Neuron (in vitro differentiated cells): ENCODE data around the gene CFC1B.
"Not testable (repeated sequence)": the region's sequence is repeated elsewhere in the genome, so short reads cannot be mapped to it uniquely, and the experiment has no call there.

Experiments used
- H2AFZ ChIP-seq: one replicate; pipeline ENCODE4 v1.6.1; 2013; ENCODE audit warnings: low read depth, mild to moderate bottlenecking, inconsistent platforms, low read length, moderate library complexity
- H3K27me3 ChIP-seq: one replicate; pipeline ENCODE4 v1.6.1; 2013; ENCODE audit warnings: low read length; ENCODE audit not compliant: insufficient read depth
- H3K36me3 ChIP-seq: one replicate; pipeline ENCODE4 v1.6.1; 2013; ENCODE audit warnings: low read length; ENCODE audit not compliant: insufficient read depth
- H3K4me1 ChIP-seq: one replicate; pipeline ENCODE4 v1.6.1; 2013; ENCODE audit warnings: low read length; ENCODE audit not compliant: insufficient read depth
- H3K4me3 ChIP-seq: 2 replicates; pipeline ENCODE4 v1.5.1; 2013; ENCODE audit warnings: mild to moderate bottlenecking, low read length, moderate library complexity
- H3K9me3 ChIP-seq: one replicate; pipeline ENCODE4 v1.6.1; 2013; ENCODE audit warnings: low read length

CFC1B gene

DNA sequence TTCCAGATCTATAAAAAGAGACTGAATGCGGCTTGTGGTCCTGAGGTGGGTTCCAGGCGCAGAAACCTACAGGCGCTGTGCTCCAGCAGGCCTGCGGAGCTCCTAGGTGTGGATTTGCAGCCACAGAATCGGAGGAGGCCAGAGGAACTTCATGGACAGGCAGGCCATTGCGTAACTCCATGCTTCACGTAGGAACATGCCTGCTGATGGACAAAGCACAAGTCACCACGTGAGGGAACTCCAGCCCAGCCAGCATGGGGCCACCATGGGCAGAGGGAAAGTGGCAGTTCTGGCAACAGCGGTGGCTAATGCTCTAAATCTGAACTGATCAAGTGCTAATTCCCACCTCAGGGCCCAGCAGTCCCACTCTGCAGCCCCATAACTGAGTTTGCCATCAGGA is 17.2 kb downstream of the CFC1B start:
- not testable (repeated sequence) for H3K9me3 ChIP-seq, H3K4me1 ChIP-seq, H3K27me3 ChIP-seq, H3K4me3 ChIP-seq, H3K36me3 ChIP-seq, H2AFZ ChIP-seq

DNA sequence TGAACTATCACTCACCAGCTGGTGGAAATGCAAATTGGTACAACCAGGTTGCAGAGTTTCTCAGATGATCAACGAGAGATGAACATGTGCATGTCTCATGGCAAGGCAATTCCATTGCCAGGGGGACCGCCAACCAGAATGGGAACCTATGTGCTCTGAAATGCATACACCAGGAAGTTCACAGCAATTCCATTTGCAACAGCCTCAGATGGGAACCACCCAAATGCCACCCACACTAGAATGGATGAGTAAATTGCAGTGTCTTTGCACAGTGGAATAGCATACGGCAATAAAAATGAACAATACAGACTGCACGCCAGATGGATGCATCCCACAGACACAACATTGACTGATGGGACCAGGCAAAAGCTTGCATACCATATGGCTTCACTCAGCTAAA is 21.8 kb downstream of the CFC1B start:
- not testable (repeated sequence) for H2AFZ ChIP-seq, H3K36me3 ChIP-seq, H3K4me1 ChIP-seq, H3K27me3 ChIP-seq, H3K9me3 ChIP-seq, H3K4me3 ChIP-seq

GRCh38 chr2:130543785-130544528 is 22.9 kb downstream of the CFC1B start:
- H3K36me3 ChIP-seq, H3K4me1 ChIP-seq: not testable (repeated sequence)

DNA sequence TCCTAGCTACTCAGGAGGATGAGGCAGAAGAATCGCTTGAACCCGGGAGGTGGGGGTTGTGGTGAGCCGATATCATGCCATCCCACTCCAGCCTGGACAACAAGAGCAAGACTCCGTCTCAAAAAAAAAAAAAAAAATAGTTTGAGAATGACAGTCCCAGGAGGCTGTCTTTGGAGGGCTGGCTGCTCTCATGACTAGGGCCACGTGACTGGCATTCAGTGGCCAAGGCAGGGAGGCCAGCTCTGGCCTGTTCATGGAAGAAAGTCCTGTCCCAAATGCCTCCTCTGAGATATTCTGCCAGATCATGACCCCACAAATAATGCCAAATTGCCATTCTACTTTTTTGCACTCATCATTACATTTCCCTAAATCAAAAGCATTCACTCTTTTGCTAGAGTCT is 24.0 kb downstream of the CFC1B start:
- not testable (repeated sequence) for H2AFZ ChIP-seq, H3K4me3 ChIP-seq, H3K4me1 ChIP-seq, H3K27me3 ChIP-seq, H3K36me3 ChIP-seq, H3K9me3 ChIP-seq

More at GRCh38 chr2:130543785-130544528, 22.9 kb downstream of the CFC1B start:
- not testable (repeated sequence) for H3K27me3 ChIP-seq, H3K9me3 ChIP-seq, H3K4me3 ChIP-seq, H2AFZ ChIP-seq

GRCh38 chr2:130548418-130548817 is 27.4 kb downstream of the CFC1B start:
- H3K4me1 ChIP-seq, H3K36me3 ChIP-seq, H3K9me3 ChIP-seq, H3K27me3 ChIP-seq, H2AFZ ChIP-seq, H3K4me3 ChIP-seq: not testable (repeated sequence)

DNA sequence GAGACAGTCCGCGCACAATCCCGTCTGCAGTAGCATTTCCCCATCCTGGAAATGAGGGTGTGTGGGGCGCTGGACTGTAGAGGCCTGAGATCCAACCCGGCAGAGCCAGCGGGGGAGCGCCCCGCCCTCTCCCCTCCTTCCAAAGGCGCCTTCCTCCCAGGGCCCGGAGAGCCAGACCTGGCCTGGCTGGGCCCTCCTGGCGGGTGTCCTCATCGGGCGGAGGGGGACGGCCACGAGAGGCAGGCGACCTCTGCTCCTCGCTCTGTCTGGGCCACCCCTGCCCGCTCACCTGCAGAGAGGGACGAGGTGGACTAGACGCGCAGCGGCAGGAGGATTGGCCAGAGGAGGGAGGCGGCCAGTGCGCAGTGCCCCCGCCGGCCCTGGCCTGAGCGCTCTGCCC is 28.5 kb downstream of the CFC1B start:
- not testable (repeated sequence) for H3K27me3 ChIP-seq, H3K36me3 ChIP-seq, H3K4me3 ChIP-seq, H3K9me3 ChIP-seq, H3K4me1 ChIP-seq, H2AFZ ChIP-seq

GRCh38 chr2:130554178-130554577 is 33.2 kb downstream of the CFC1B start:
- H3K9me3 ChIP-seq, H3K4me3 ChIP-seq, H3K36me3 ChIP-seq, H2AFZ ChIP-seq, H3K27me3 ChIP-seq, H3K4me1 ChIP-seq: not testable (repeated sequence)

DNA sequence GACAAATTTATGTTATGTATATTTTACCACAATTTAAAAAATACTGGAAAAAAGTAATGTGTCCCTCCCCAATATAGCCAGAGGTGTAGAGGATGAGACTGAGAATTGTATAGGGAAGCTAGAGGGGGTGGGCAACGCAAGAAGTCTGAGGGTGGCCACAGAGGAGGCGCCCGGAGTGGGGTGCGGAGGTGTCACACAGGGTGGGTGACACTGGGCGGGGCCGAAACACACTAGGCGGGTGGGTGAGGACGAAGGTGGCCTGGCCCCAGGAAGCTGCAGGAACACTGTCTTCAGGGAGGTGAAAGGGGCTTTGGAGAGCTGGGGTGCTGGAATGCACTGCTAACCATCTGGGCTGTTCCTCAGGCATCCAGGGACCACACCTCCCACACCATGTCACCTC is 35.4 kb downstream of the CFC1B start:
- H3K27me3 ChIP-seq, H3K4me1 ChIP-seq, H2AFZ ChIP-seq, H3K4me3 ChIP-seq, H3K36me3 ChIP-seq, H3K9me3 ChIP-seq: not testable (repeated sequence)

GRCh38 chr2:130566165-130566564 is 45.1 kb downstream of the CFC1B start:
- not testable (repeated sequence) for H3K27me3 ChIP-seq, H3K9me3 ChIP-seq, H3K36me3 ChIP-seq, H2AFZ ChIP-seq, H3K4me1 ChIP-seq, H3K4me3 ChIP-seq

- H3K9me3 ChIP-seq, H3K36me3 ChIP-seq, H3K4me1 ChIP-seq, H2AFZ ChIP-seq, H3K4me3 ChIP-seq, H3K27me3 ChIP-seq: not testable (repeated sequence)
Observed at GRCh38 chr2:130571929-130572328, 50.9 kb downstream of the CFC1B start.

GRCh38 chr2:130574230-130574629 is 53.2 kb downstream of the CFC1B start:
- not testable (repeated sequence) for H3K9me3 ChIP-seq, H3K36me3 ChIP-seq, H3K27me3 ChIP-seq, H2AFZ ChIP-seq, H3K4me1 ChIP-seq, H3K4me3 ChIP-seq

DNA sequence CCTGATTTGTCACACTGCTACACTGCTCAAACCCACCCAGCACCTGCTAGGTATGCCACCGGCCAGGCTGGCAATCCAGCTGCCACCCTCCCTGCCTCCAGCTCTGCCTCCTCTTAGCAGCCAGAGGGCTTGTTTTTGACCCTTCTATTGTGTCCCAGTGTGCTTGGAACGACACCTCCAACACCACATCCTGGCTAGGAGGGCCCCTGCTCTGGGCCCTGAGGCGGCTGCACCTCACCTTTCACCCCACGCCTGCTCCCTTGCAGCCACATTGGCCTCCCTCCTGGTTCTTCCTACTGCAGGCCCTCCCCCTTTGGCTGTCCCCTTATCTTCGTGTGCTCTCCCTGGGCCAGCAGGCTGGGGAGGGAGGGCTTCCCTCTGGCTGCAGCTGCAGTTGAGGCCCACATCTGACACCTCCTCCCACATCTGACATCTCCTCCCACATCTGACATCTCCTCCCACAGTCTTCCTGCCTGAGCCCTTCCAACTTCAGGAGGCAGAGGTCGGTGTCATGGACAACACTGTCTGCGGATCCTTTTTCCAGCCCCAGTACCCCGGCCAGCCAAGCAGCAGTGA is 55.3 kb downstream of the CFC1B start:
- H3K4me1 ChIP-seq, result not testable (repeated sequence)

DNA sequence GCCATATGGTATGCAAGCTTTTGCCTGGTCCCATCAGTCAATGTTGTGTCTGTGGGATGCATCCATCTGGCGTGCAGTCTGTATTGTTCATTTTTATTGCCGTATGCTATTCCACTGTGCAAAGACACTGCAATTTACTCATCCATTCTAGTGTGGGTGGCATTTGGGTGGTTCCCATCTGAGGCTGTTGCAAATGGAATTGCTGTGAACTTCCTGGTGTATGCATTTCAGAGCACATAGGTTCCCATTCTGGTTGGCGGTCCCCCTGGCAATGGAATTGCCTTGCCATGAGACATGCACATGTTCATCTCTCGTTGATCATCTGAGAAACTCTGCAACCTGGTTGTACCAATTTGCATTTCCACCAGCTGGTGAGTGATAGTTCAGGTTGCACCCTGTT is 56.5 kb downstream of the CFC1B start:
- not testable (repeated sequence) for H2AFZ ChIP-seq, H3K27me3 ChIP-seq, H3K36me3 ChIP-seq, H3K4me1 ChIP-seq, H3K4me3 ChIP-seq, H3K9me3 ChIP-seq

More for the DNA sequence above, 55.3 kb downstream of the CFC1B start:
- H3K36me3 ChIP-seq, H3K9me3 ChIP-seq, H3K4me3 ChIP-seq, H3K27me3 ChIP-seq, H2AFZ ChIP-seq: not testable (repeated sequence)
